Mesothelial cell of epicardium (in vitro differentiated cells): ENCODE data around the gene SH3GL3. TPM values are rescaled to one million over a fixed set of nuclear protein-coding genes. Genes with fewer than 3 reads are reported as not detected.

Source experiments
- DNase-seq, 2 experiments: peaks; one replicate each; pipeline ENCODE4 v3.0.0; 2021; ENCODE audit warnings: low spot score in 2 of 2; ENCODE audit not compliant: unreplicated experiment in 2 of 2
- H3K27ac Mint-ChIP-seq: 2 replicates; pipeline ENCODE4 v1.8.0; 2021; ENCODE audit warnings: mixed read lengths
- H3K27me3 Mint-ChIP-seq: 2 replicates; pipeline ENCODE4 v1.8.0; 2021; ENCODE audit warnings: low read depth, mixed read lengths
- H3K36me3 Mint-ChIP-seq: 2 replicates; pipeline ENCODE4 v1.8.0; 2021; ENCODE audit warnings: mixed read lengths
- H3K4me1 Mint-ChIP-seq: 2 replicates; pipeline ENCODE4 v1.8.0; 2021; ENCODE audit warnings: mixed read lengths
- H3K4me3 Mint-ChIP-seq: 2 replicates; pipeline ENCODE4 v1.8.0; 2021; ENCODE audit warnings: mild to moderate bottlenecking, moderate library complexity, mixed read lengths
- H3K9me3 Mint-ChIP-seq: 2 replicates; pipeline ENCODE4 v1.8.0; 2021; ENCODE audit warnings: mixed read lengths
- CTCF ChIP-seq: fragments of 200-600 bp; sonication (generic); IDR thresholded peaks from one replicate; pipeline ENCODE4 v1.5.0; 2021; ENCODE audit warnings: antibody characterized with exemption; ENCODE audit not compliant: unreplicated experiment
- total RNA-seq: library from RNA; stranded (reverse); gene quantifications from 3 replicates; pipeline ENCODE4 v1.2.1, GENCODE V29; 2021

The SH3GL3 gene
- total RNA-seq, 1 donor from 2014 or later, result 6.1 TPM

DNA sequence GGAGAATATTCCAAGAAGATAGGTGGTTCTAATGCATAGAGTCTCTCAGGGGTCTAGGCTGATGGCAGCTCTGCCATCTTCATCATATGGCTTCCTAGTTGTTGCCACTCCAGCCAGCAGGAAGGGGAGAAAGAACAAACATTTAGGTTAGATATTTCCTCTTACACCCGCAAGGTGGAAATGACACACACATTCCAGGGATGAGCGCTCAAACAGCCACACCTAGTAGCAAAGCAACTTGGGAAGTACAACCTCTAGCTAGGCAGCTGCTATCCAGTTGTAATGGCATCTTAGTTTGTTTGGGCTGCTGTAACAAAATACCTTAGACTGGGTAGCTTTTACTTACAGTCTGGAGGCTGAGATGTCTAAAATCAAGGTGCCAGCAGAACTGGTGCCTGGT, 154.9 kb downstream of the SH3GL3 start:
- H3K4me3 Mint-ChIP-seq, result no peak overlapping the region
- H3K27ac Mint-ChIP-seq, result no peak overlapping the region
- peaks cover 21% of the 10 kb centered on the region for H3K4me1 Mint-ChIP-seq
- H3K9me3 Mint-ChIP-seq, result peaks cover 31% of the 10 kb centered on the region
- H3K27me3 Mint-ChIP-seq, result no peaks in the 10 kb centered on the region
- no peak for DNase-seq
- no peak for TF ChIP-seq CTCF
- peaks cover 29% of the 10 kb centered on the region for H3K36me3 Mint-ChIP-seq

DNA sequence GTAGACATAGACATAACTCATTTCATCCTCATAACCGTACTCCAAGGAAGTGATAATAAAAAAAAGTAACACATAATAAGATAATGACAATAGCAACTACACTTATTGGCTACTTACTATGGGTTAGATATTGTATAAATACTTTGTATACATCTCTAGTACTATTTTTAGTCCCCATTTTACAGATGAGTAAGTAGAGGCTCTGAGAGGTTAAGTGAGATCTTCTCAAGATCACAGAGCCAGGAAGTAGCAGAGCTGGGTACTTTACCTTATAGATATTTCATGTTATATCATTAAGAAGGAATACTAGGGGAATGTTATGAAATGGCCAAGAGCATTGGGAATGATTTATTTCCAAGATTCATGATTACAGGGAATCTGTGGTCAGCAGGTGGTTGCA, 157.4 kb downstream of the SH3GL3 start:
- TF ChIP-seq CTCF, result no peak
- no peaks in the 10 kb centered on the region for H3K27me3 Mint-ChIP-seq
- no peak overlapping the region for H3K4me3 Mint-ChIP-seq
- H3K27ac Mint-ChIP-seq, result peak overlapping the region; percentile 40
- peaks cover 22% of the 10 kb centered on the region for H3K36me3 Mint-ChIP-seq
- peaks cover 38% of the 10 kb centered on the region for H3K4me1 Mint-ChIP-seq
- peaks cover 25% of the 10 kb centered on the region for H3K9me3 Mint-ChIP-seq
- no peak for DNase-seq

- Mint-ChIP-seq H3K9me3 (peaks cover 17% of the 10 kb centered on the region), H3K27me3 (no peaks in the 10 kb centered on the region), H3K27ac (peak overlapping the region; percentile 40), H3K4me3 (no peak overlapping the region), H3K36me3 (peaks cover 15% of the 10 kb centered on the region), H3K4me1 (peaks cover 38% of the 10 kb centered on the region)
- DNase-seq, result no peak
- TF ChIP-seq CTCF, result no peak
Measured at GRCh38 chr15:83605111-83605945, 158.2 kb downstream of the SH3GL3 start.

GRCh38 chr15:83610132-83610531, 163.0 kb downstream of the SH3GL3 start:
- peaks cover 33% of the 10 kb centered on the region for H3K4me1 Mint-ChIP-seq
- no peak for TF ChIP-seq CTCF
- H3K9me3 Mint-ChIP-seq, result no peaks in the 10 kb centered on the region
- H3K27me3 Mint-ChIP-seq, result no peaks in the 10 kb centered on the region
- H3K36me3 Mint-ChIP-seq, result no peaks in the 10 kb centered on the region
- no peak for DNase-seq
- no peak overlapping the region for H3K27ac Mint-ChIP-seq
- H3K4me3 Mint-ChIP-seq, result no peak overlapping the region

DNA sequence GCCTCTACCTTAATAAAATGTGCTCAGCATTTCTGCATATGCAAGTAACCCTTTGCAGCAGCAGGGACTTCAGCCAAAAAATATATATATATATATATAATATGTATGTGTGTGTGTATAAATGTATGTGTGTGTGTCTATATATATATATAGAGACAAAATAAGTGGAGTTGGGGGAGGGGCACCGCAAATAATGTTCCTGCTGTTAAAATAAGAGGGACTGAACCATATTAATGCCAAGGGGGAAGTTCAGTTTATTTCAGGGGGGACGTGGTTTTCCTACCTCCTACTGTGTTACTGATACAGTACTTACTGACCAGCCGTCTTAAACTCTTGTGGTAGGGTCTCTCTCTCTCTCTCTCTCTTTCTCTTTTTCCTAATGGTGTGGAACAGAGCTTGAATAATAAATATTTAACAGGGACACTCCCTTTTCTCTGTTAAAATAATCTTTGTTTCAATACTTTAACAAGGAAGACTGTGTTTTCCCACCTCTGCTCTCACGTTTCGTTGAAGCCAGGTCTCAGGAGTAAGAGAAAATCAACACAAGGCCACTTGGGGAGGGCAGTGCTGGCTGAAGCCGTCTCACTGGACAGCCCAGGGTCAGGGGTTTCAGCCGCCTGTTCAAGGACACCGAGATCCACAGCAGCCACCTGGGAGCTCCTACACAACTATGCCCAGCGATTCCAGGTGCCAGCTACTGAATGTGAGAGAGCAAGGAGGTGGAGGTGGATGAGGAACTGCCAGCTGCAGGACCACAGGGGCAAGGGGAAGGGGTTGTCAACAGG, 164.0 kb downstream of the SH3GL3 start:
- DNase-seq, result no peak
- no peak for TF ChIP-seq CTCF
- Mint-ChIP-seq H3K4me1 (peaks cover 24% of the 10 kb centered on the region), H3K36me3 (no peaks in the 10 kb centered on the region), H3K4me3 (no peak overlapping the region), H3K9me3 (no peaks in the 10 kb centered on the region), H3K27ac (no peak overlapping the region), H3K27me3 (no peaks in the 10 kb centered on the region)
